Activated T-cell treated with anti-CD3 and anti-CD28 coated beads, Interleukin-2, amount 50 U/mL, for 4 hours (primary cell): ENCODE results near the gene FNDC8. TPM values are rescaled to one million over a fixed set of nuclear protein-coding genes. Genes with fewer than 3 reads are reported as not detected.
A peak's percentile ranks its signal among the peaks of the same experiment; 100 is the strongest.

Source experiments
- ATAC-seq, 2 donors: fragments of 200-7000 bp; cut with Tn5 transposase; one replicate each; pipeline ENCODE4 v1.10.0; 2021
- DNase-seq: peaks from one replicate; pipeline ENCODE4 v3.0.0-alpha.2; 2020
- H3K27me3 Mint-ChIP-seq: one replicate; pipeline ENCODE4 v1.8.0; 2021; ENCODE audit warnings: low read depth, mixed read lengths
- H3K36me3 Mint-ChIP-seq: one replicate; pipeline ENCODE4 v1.8.0; 2022; ENCODE audit warnings: mixed read lengths; ENCODE audit not compliant: insufficient read depth
- H3K4me1 Mint-ChIP-seq: one replicate; pipeline ENCODE4 v1.8.0; 2021; ENCODE audit warnings: low read depth, mixed read lengths
- H3K4me3 Mint-ChIP-seq: one replicate; pipeline ENCODE4 v1.8.0; 2021; ENCODE audit warnings: mild to moderate bottlenecking, moderate library complexity, mixed read lengths
- H3K9me3 Mint-ChIP-seq: one replicate; pipeline ENCODE4 v1.8.0; 2021; ENCODE audit warnings: mixed read lengths
- total RNA-seq, 3 donors: library from RNA; stranded (reverse); gene quantifications; one replicate each; pipeline ENCODE4 v1.2.1, GENCODE V29; 2021

Gene FNDC8
- total RNA-seq = not detected

DNA sequence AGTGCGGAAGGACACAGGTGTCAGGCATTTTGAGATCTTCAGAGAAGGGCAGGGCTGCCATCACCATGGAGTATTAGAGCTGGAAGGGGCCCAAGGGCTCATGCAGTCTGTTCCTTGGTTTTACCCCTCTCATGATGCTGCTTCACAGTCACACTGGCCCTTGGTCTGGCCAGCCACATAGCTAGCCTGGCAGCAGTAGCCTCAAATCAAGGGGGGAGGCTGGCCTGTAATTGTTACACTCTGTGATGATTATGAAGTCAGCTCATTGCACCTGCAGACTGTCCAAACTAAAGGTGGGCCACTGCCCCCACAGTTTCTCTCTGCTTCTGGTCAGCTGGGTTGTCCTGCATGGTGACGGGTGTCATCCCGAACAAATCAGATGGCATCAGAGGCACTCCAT, at the start of gene FNDC8:
Gene FNDC8 (plus strand): TSS at position 301 of the 400 bp plus-strand sequence. CDS start 79 bp downstream, at position 380.
- Mint-ChIP-seq H3K36me3 (peaks cover 8% of the 10 kb centered on the region), H3K4me1 (peaks cover 29% of the 10 kb centered on the region), H3K9me3 (no peaks in the 10 kb centered on the region), H3K27me3 (no peaks in the 10 kb centered on the region), H3K4me3 (no peak within 1 kb of the TSS)
- DNase-seq (no peak), ATAC-seq (no peak)

DNA sequence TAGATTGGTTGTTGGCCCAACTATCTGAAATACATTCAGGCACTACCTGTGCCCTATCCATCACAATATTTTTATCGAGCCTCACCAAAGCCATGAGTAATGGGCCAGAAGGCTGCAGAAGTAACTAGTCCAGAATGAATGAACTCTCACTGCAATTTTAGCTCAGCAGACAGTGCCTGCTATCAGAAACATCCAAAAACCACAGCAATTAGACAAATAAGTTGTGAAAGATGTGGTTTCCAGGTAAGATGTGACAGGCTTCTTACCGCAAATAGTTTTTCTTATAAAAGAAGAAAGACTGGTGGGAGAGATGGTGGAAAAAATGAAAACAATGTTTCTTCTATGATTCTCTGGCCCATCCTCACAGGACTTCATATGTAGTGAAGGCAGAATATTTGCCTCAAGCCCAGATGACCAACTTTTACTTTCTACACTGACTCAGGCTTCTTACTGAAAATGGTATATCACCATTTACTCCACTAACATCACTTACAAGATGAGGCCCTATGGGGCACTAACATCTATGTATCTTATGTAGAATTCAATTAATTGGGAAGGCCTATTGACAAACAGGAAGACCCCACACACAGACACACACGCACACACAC, 48.1 kb upstream of the FNDC8 start:
- H3K27me3 Mint-ChIP-seq = no peaks in the 10 kb centered on the region
- peak; percentile 77 to 78 for ATAC-seq
- no peak for DNase-seq
- peaks cover 9% of the 10 kb centered on the region for H3K36me3 Mint-ChIP-seq
- H3K4me1 Mint-ChIP-seq = peaks cover 75% of the 10 kb centered on the region
- peak overlapping the region; percentile 60 for H3K4me3 Mint-ChIP-seq
- no peaks in the 10 kb centered on the region for H3K9me3 Mint-ChIP-seq

DNA sequence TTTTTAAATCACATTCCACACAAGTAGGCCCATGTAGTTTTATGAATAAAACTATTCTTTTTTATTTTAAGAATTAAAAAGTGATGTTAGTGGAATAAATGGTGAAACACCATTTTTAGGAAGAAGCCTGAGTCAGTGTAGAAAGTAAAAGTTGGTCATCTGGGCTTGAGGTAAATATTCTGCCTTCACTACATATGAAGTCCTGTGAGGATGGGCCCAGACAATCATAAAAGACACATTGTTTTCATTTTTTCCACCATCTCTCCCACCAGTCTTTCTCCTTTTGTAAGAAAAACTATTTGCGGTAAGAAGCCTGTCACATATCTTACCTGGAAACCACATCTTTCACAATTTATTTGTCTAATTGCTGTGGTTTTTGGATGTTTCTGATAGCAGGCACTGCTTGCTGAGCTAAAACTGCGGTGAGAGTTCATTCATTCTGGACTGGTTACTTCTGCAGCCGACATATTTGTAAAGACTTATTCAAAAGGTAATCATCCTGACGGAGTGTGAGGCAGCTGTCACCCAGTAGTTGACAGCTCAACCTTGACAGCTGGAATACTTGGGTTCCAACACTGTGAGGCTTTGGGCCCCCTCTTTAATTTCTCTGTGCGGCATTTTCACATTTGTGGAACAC, 47.3 kb upstream of the FNDC8 start:
- Mint-ChIP-seq H3K4me1 (peaks cover 70% of the 10 kb centered on the region), H3K36me3 (peaks cover 4% of the 10 kb centered on the region), H3K4me3 (peak overlapping the region; percentile 67), H3K27me3 (no peaks in the 10 kb centered on the region), H3K9me3 (no peaks in the 10 kb centered on the region)
- no peak for DNase-seq
- ATAC-seq = peak; percentile 52 to 63

DNA sequence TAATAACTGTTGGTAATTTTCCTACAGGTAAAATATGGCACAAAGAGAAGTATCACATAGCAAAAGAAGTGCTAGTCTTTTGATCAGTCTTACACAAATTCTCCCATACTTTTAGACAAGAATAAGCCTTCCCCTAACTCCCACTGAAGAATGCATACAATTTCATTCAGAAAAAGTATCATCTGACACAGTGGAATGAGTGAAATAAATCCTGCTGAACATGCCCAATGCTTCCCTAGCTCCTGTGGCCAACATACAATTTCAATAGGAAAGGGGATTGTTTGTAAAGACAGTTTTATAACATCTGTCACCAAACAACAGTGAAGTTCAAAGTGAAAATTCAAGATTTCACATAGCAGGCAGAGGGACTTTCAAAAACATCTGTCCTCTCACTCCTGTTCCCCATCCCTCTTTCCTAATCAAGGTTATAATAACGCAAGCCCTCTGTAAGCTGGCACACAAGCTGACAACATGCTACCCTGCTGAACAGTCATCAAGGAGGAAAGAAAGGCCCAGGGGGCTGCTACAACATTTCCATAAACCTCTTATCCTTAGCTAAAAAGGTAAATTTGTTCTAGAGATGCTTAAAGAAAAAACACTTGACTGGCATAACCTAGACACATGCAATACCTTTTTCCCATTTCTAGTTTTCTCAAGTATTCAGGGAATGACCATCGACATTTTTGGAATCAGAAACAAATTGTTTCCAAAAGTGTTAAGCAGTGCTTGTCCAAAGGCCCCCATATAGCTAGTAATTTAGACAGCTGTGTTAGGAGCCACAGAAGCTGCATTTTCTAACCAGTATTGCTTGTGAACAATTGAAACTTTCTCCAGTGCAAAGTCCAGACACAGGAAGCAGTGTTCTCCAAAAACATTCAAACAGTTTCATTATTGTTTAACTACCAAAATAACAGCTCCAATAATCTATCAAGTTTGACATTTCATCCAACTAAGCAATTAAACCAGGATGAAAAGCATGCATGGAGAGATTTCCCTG, 46.4 kb upstream of the FNDC8 start:
- Mint-ChIP-seq H3K4me3 (peak overlapping the region; percentile 67), H3K9me3 (no peaks in the 10 kb centered on the region), H3K4me1 (peaks cover 70% of the 10 kb centered on the region), H3K27me3 (no peaks in the 10 kb centered on the region), H3K36me3 (peaks cover 4% of the 10 kb centered on the region)
- no peak for DNase-seq
- no peak for ATAC-seq

DNA sequence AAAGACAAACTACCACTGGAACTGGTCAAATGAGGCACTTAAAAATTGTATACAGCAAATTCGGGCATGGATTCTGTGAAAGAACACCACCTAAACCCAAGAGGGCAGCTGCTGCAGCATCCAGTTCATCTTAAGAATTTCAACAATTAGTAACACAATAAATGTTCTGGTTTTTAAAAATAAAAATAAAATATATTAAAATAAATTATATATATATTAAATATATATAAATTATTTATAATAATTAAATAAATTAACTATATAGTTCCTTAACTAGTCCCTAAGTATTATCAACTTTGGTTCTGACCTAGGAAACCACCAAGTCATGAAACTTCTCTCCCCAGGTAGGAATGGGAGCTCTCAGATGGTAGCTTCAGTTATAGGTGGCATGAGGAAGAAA, 44.5 kb upstream of the FNDC8 start:
- ATAC-seq (no peak), DNase-seq (no peak)
- H3K27me3 Mint-ChIP-seq = no peaks in the 10 kb centered on the region
- H3K9me3 Mint-ChIP-seq = no peaks in the 10 kb centered on the region
- peaks cover 2% of the 10 kb centered on the region for H3K36me3 Mint-ChIP-seq
- H3K4me3 Mint-ChIP-seq = no peak overlapping the region
- peaks cover 78% of the 10 kb centered on the region for H3K4me1 Mint-ChIP-seq

DNA sequence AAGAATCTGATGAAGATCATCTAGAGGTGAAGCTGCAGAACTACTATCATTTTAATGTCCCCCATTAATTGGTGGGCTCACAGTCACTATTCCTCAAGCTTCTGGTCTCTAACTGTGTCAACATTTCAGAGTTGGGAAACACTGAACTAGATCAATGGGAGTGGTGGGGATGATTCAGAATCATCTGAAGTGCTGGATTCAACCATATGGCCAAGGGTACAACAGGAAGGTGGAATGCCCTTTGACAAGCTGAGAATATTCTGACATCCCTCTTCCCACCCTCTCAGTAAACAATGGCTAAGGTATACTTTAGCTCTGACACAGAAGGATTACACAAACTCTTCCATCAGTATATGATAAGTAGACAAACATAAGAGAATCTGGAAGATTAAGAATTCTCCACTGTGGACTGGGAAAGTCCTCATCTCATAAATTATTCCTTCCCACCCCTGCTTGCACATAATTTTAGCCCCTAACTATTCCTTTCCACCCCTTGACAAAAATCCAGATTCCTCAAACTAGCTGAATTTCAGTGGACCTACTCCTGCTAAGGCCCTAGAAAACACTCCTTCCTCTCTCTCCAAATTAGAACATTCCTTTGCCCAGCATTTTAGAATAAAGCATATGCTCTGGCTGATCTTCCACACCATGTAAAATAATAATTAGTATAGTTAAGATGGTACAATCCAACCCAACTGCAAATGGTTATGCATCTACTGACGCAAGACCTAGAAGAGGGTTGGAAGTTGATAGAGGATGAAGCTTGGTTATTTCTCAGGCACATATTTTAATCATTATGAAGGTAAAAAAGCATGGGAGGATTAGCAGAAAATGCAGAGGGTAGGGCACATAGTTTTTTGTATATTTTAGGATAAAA, 41.6 kb upstream of the FNDC8 start:
- peaks cover 72% of the 10 kb centered on the region for H3K4me1 Mint-ChIP-seq
- ATAC-seq (no peak), DNase-seq (no peak)
- H3K4me3 Mint-ChIP-seq = no peak overlapping the region
- peaks cover 2% of the 10 kb centered on the region for H3K36me3 Mint-ChIP-seq
- H3K27me3 Mint-ChIP-seq = no peaks in the 10 kb centered on the region
- H3K9me3 Mint-ChIP-seq = no peaks in the 10 kb centered on the region

DNA sequence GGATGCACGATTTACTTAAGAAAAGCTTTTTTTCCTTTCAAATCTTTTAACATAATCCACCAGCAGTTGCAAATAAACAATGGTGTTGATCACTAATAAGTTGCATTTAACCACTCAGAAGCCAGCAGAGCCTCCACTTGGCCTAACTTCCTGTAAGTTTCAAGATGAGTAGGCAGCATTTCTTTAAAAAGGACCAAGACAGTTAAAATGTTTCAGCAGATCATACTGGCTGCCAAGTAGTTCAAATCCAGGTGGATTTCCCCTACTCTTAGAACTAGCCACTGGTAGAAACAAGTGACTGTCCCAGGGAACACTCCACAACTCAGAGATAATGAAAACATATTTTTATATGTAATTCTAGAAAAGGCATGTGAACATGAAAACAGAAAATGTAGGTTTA, 40.9 kb upstream of the FNDC8 start:
- ATAC-seq (peak in 1 of 2 donors; percentile 19), DNase-seq (no peak)
- no peak overlapping the region for H3K4me3 Mint-ChIP-seq
- no peaks in the 10 kb centered on the region for H3K9me3 Mint-ChIP-seq
- no peaks in the 10 kb centered on the region for H3K27me3 Mint-ChIP-seq
- H3K36me3 Mint-ChIP-seq = peaks cover 5% of the 10 kb centered on the region
- peaks cover 71% of the 10 kb centered on the region for H3K4me1 Mint-ChIP-seq

DNA sequence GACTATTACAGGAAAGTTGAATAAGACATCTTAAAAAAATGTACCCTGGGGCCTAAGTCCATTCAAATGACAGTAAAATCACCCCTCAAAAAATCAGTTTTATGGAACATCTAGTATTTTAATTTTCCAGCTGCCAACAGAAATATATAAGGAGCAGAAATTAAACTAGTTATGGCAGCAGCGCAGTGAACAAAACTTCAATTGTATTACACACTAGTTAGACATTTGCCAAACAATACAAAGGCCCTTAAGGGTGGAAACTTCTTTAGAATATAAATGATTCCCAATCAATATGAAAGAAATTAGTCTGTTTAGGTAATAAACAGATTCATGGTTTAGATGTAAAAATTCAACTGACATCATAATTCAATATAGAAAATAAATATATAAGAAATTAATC, 39.8 kb upstream of the FNDC8 start:
- Mint-ChIP-seq H3K36me3 (peaks cover 5% of the 10 kb centered on the region), H3K4me3 (no peak overlapping the region), H3K27me3 (no peaks in the 10 kb centered on the region), H3K9me3 (no peaks in the 10 kb centered on the region), H3K4me1 (peaks cover 80% of the 10 kb centered on the region)
- no peak for ATAC-seq
- no peak for DNase-seq

DNA sequence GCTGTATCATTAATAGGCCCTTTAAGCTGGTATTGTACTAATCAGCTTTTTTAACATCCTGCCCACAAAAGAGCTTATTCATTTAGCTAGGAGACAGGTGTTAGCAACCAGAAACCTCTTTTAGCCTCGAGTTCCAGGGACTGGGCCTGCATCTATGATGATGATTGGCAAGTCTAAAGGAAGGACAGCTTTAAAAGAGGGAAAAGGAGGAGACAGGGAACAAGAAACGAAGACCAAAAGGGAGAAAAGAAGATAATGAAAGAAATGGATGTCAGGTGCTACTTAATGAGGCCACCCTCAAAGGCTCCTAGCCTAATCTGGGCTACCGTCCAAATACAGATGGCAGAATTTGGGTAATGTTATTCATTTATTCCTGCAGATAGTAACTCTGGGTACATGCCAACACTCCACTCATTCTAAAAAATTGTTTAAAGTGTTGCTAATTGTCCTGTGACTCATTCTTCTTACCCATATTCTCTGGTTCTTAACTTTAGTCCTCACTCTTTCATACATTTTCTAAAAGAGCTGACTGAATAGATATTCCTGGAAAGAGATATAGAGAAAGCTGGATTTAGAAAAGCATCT, 39.2 kb upstream of the FNDC8 start:
- Mint-ChIP-seq H3K27me3 (no peaks in the 10 kb centered on the region), H3K36me3 (peaks cover 5% of the 10 kb centered on the region), H3K4me3 (peak overlapping the region; percentile 63), H3K9me3 (no peaks in the 10 kb centered on the region), H3K4me1 (peaks cover 81% of the 10 kb centered on the region)
- ATAC-seq (peak; percentile 55 to 72), DNase-seq (no peak)

DNA sequence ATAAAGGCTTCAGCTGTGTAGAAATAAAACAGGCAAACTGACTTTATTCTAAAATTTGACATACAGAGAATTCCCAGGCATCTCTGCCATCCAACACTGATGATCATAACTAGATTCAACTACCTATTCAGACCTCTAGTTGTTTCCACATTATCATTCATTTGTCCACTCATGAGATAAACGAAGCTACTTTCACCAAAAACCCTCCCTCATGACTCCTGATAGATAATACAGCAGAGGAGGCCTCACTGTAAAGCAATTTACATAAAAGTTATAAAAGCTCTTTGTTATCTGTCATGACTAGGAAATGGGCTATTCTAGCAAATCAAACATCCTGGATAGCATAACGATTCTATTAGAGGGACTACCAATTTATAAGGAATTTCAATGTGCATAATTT, 38.3 kb upstream of the FNDC8 start:
- Mint-ChIP-seq H3K27me3 (no peaks in the 10 kb centered on the region), H3K36me3 (peaks cover 3% of the 10 kb centered on the region), H3K4me3 (peak overlapping the region; percentile 43), H3K4me1 (peaks cover 82% of the 10 kb centered on the region), H3K9me3 (no peaks in the 10 kb centered on the region)
- DNase-seq = no peak
- no peak for ATAC-seq

DNA sequence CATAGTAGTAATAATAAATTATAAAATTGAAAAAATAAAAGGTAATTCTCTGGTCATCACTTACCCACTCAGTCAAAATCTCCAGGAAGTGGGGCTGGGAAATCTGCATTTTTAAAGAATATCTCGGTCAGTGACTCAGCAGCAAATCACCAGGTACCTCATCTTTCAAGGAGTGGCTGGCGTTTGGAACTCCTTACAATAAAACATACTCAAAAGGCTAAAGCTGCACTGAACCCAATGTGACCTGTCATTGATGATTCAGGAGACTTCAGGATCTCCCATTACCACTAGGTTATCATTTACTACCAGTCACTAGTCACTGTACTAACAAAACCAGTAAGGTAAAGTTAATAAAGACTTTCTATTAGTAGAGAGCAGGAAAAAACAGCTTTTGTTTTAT, 36.4 kb upstream of the FNDC8 start:
- Mint-ChIP-seq H3K4me3 (peak overlapping the region; percentile 13), H3K36me3 (peaks cover 3% of the 10 kb centered on the region), H3K27me3 (no peaks in the 10 kb centered on the region), H3K4me1 (peaks cover 77% of the 10 kb centered on the region), H3K9me3 (no peaks in the 10 kb centered on the region)
- no peak for DNase-seq
- ATAC-seq = no peak

DNA sequence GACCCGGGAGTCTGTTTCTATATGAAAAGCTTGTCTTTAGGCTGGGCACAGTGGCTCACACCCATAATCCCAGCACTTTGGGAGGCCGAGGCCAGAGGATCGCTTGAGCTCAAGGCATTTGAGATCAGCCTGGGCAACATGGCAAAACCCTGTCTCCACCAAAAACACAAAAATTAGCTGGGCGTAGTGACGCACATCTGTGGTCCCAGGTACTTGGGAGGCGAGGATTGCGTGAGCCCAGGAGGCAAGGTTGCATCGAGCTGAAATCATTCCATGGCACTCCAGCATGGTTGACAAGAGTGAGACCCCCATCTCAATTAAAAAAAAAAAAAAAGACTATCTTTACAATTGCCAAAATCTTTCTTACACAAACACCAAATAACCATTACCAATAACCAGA, 35.3 kb upstream of the FNDC8 start:
- H3K4me1 Mint-ChIP-seq = peaks cover 73% of the 10 kb centered on the region
- no peak for ATAC-seq
- peak overlapping the region; percentile 93 for H3K4me3 Mint-ChIP-seq
- no peaks in the 10 kb centered on the region for H3K9me3 Mint-ChIP-seq
- no peaks in the 10 kb centered on the region for H3K27me3 Mint-ChIP-seq
- peaks cover 3% of the 10 kb centered on the region for H3K36me3 Mint-ChIP-seq
- DNase-seq = no peak

DNA sequence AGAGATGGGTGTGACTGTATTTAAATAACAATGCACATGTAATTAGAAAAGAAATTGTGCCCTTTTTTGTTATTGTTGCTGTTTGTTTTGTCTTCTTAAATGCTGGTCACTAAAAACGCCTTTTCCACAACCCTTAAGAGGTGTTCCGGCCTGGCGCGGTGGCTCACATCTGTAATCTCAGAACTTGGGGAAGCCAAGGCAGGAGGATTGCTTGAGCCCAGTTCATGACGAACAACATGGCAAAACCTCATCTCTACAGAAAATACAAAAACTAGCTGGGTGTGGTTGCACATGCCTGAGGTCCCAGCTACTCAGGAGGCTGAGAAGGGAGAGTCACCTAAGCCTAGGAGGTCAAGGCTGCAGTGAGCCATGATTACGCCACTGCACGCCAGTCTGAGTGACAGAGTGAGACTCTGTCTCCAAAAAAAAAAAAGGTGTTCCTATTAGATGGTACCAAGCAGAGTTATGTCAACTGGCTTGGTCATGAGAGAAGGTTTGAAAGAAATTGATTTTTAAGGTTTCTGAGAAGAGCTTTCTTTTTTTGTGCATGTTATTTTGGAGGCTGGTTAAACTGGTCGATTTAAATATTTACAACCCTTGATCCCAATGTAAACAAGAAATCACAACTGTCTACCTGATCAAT, 34.4 kb upstream of the FNDC8 start:
- Mint-ChIP-seq H3K4me1 (peaks cover 67% of the 10 kb centered on the region), H3K9me3 (no peaks in the 10 kb centered on the region), H3K36me3 (peaks cover 3% of the 10 kb centered on the region), H3K27me3 (no peaks in the 10 kb centered on the region), H3K4me3 (peak overlapping the region; percentile 93)
- no peak for DNase-seq
- no peak for ATAC-seq
